AG04450 (cell line): Measurements from ENCODE around the gene FANCC. TPM values are rescaled to one million over a fixed set of nuclear protein-coding genes. Genes with fewer than 3 reads are reported as not detected.

ENCODE experiments used
- CTCF ChIA-PET: fragments of 300-600, 350-600 bp; formaldehyde crosslinking; extraction: SDS; loops from one replicate; lab custom pipeline; 2022; ENCODE audit warnings: antibody characterized with exemption, inconsistent platforms; lab: Charles Lee
- POLR2A ChIA-PET: fragments of 350-600 bp; formaldehyde crosslinking; extraction: SDS; loops from one replicate; lab custom pipeline; 2021; ENCODE audit warnings: antibody characterized with exemption, inconsistent platforms; lab: Yijun Ruan, JAX
- DNase-seq: peaks from one replicate; pipeline ENCODE4 v3.0.0-alpha.2; 2011; ENCODE audit warnings: low read depth, low spot score
- H3K27ac ChIP-seq: one replicate; pipeline ENCODE4 v1.5.1; 2012; ENCODE audit warnings: low read depth, low read length, control low read depth
- H3K27me3 ChIP-seq: one replicate; pipeline ENCODE4 v1.6.0; 2012; ENCODE audit warnings: low read length; ENCODE audit not compliant: control insufficient read depth, insufficient read depth
- H3K4me3 ChIP-seq: 2 replicates; pipeline ENCODE4 v1.5.1; 2011; ENCODE audit warnings: mild to moderate bottlenecking, low read depth, low read length, control low read depth
- H3K9me3 ChIP-seq: 2 replicates; pipeline ENCODE4 v1.5.1; 2012; ENCODE audit warnings: low read length; ENCODE audit not compliant: control insufficient read depth, insufficient read depth
- CTCF ChIP-seq: IDR thresholded peaks from 2 replicates; pipeline ENCODE4 v1.5.1; 2011; ENCODE audit warnings: low read depth, low read length, control low read depth, inconsistent platforms
- polyA plus RNA-seq: library from polyadenylated mRNA; depleted of rRNA; stranded (reverse); fragments of >200 nt; gene quantifications from 2 replicates; pipeline ENCODE4 v1.2.3, GENCODE V29; 2011

Gene FANCC
- polyA plus RNA-seq, 1 experiment, result 10.8 TPM

GRCh38 chr9:95079461-95079860, 238.0 kb downstream of the FANCC start:
- Histone ChIP-seq H3K9me3 (no peaks in the 10 kb centered on the region; the same call in 1 of the 2 replicates), H3K4me3 (no peak overlapping the region), H3K27ac (no peak overlapping the region), H3K27me3 (no peaks in the 10 kb centered on the region)
- no peak for TF ChIP-seq CTCF
- ChIA-PET POLR2A (no interaction called here), CTCF (interaction anchor here (0.6 kb wide), 1 partner anchor 9 kb away, joined by 3 read pairs; no protein-coding TSS in a partner anchor)
- DNase-seq, result no peak

- POLR2A ChIA-PET, result no interaction called here
- Histone ChIP-seq H3K27ac (no peak overlapping the region), H3K27me3 (no peaks in the 10 kb centered on the region), H3K9me3 (no peaks in the 10 kb centered on the region; the same call in 1 of the 2 replicates), H3K4me3 (no peak overlapping the region)
- CTCF ChIA-PET, result interaction anchor here (1.4 kb wide), 1 partner anchor 53 kb away, joined by 3 read pairs; no protein-coding TSS in a partner anchor
- TF ChIP-seq CTCF, result no peak
- DNase-seq, result no peak
Measured at GRCh38 chr9:95078939-95079338, 238.6 kb downstream of the FANCC start.

- Histone ChIP-seq H3K27me3 (no peaks in the 10 kb centered on the region), H3K9me3 (no peaks in the 10 kb centered on the region; the same call in 1 of the 2 replicates), H3K4me3 (no peak overlapping the region), H3K27ac (no peak overlapping the region)
- TF ChIP-seq CTCF, result no peak
- ChIA-PET POLR2A (no interaction called here), CTCF (interaction anchor here (1.4 kb wide), 1 partner anchor 53 kb away, joined by 3 read pairs; no protein-coding TSS in a partner anchor)
- no peak for DNase-seq
Measured at GRCh38 chr9:95078511-95078910, 239.0 kb downstream of the FANCC start.

GRCh38 chr9:95077766-95078370, 239.6 kb downstream of the FANCC start:
- Histone ChIP-seq H3K4me3 (no peak overlapping the region), H3K27me3 (no peaks in the 10 kb centered on the region), H3K9me3 (no peaks in the 10 kb centered on the region; the same call in 1 of the 2 replicates), H3K27ac (no peak overlapping the region)
- no peak for DNase-seq
- TF ChIP-seq CTCF, result no peak
- ChIA-PET POLR2A (no interaction called here), CTCF (interaction anchor here (0.6 to 1.4 kb wide), 5 partner anchors 54 to 380 kb away, joined by 3 to 6 read pairs (median 3); no protein-coding TSS in a partner anchor)

- no peak for DNase-seq
- H3K4me3 ChIP-seq, result no peak overlapping the region
- CTCF ChIA-PET, result interaction anchor here (0.6 to 0.7 kb wide), 3 partner anchors 82 to 380 kb away, joined by 3 to 6 read pairs (median 3); no protein-coding TSS in a partner anchor
- POLR2A ChIA-PET, result no interaction called here
- H3K27me3 ChIP-seq, result no peaks in the 10 kb centered on the region
- peak; percentile 15; the same call in 1 of the 2 replicates for TF ChIP-seq CTCF
- no peak overlapping the region for H3K27ac ChIP-seq
- H3K9me3 ChIP-seq, result no peaks in the 10 kb centered on the region; the same call in 1 of the 2 replicates
Measured at GRCh38 chr9:95077053-95077765, 240.3 kb downstream of the FANCC start.
